ENCODE data around the gene BORA.

DNA sequence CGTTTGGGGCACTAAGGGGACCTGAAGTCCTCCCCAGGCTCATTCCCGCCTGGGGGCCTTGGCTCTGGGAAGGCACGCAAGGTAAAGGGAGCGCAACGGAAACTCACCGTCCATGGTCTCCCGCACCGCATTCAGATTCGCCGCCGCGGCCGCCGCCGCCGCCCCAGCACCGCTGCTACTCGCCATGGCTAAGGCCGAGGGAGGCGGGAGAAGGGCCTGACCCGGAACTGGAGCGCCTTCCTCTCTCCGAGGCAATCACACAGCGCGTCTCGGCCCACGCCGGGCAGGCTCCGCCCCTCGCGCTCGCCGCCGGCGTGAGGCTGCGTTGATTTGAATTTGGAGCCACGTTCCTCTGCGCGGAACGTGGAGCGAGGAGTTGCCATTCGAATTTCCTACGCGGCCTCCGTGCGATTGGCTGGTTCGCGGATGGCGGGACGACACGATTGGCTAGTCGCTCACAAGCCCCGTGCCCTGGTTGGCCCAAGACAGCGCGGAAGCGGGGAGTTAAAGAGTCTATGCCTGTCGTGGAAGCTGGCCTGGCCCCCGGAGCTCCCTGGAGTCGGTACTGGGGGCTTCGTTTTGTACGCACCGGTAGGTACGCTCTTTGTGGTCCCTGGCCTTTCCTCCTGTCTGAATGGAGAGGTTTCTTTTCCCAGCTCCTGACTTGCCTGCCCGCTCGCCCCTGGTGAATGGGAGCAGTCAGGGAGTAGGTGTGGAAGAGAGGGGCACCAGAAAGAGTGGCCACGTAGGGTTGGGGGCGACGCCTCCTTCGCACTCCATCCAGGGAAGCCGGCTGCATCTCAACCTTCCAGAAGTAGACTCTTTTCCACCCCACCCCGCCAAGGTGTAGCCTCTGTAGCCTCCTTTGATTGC is at the start of gene BORA, which contains the start of gene MZT1:
- TF ChIP-seq CTCF (IDR thresholded peaks at IDR 0.05), result no peak
- TF ChIP-seq TCF7L2 (IDR thresholded peaks at IDR 0.05; ENCODE audit: low read depth, low read length), result no peak
- peak; percentile 48; the same call in 1 of the 2 replicates for TF ChIP-seq SIN3A (IDR thresholded peaks at IDR 0.05; ENCODE audit: borderline replicate concordance, insufficient read depth, low read depth, low read length)
- TF ChIP-seq REST (IDR thresholded peaks at IDR 0.05; ENCODE audit: insufficient read depth in 1 of 2, low read depth in 2 of 2, low read length in 1 of 2), result no peak
- peak; percentile 63 for TF ChIP-seq POLR2AphosphoS5 (IDR thresholded peaks at IDR 0.05; ENCODE audit: low read depth, low read length)

Measured in Panc1 (cell line).